SK-N-SH (cell line): ENCODE measurements around the gene DNAH10. TPM values are rescaled to one million over a fixed set of nuclear protein-coding genes. Genes with fewer than 3 reads are reported as not detected.

Experiments
- CTCF ChIA-PET: fragments of 300-600, 350-600 bp; formaldehyde crosslinking; extraction: SDS; loops from one replicate; lab custom pipeline; 2021; lab: Yijun Ruan, JAX
- POLR2A ChIA-PET: fragments of 350-600 bp; sonication (Branson Sonifier 250); formaldehyde crosslinking; extraction: SDS; loops from one replicate; lab custom pipeline; 2020; ENCODE audit warnings: antibody characterized with exemption, inconsistent platforms; lab: Yijun Ruan, JAX
- DNase-seq: peaks from one replicate; pipeline ENCODE4 v3.0.0; 2012
- H2AFZ ChIP-seq: fragments of 200-600 bp; sonication (generic); 2 replicates; pipeline ENCODE4 v1.8.1; 2016; ENCODE audit warnings: antibody characterized with exemption, mild to moderate bottlenecking, low read depth
- H3F3A ChIP-seq: fragments of 200-600 bp; sonication (generic); replicated peaks from 2 replicates; pipeline ENCODE3; 2016; ENCODE audit warnings: antibody characterized with exemption, mild to moderate bottlenecking; ENCODE audit not compliant: insufficient read depth
- H3K27ac ChIP-seq, 2 experiments: fragments of 200-500 bp in 1 of 2; fragments of 200-600 bp in 1 of 2; sonication (Bioruptor generic) in 1 of 2; sonication (generic), shearing (Covaris generic) in 1 of 2; 2 replicates each; pipeline versions ENCODE4 v1.5.1 to v1.6.1; 2014 to 2016; ENCODE audit warnings: low read depth in 2 of 2, inconsistent platforms in 1 of 2, low read length in 1 of 2, mild to moderate bottlenecking in 1 of 2, mixed read lengths in 1 of 2
- H3K27me3 ChIP-seq: fragments of 200-600 bp; sonication (generic), shearing (Covaris generic); 2 replicates; pipeline ENCODE4 v1.6.1; 2016; ENCODE audit warnings: mixed run types; ENCODE audit not compliant: insufficient read depth
- H3K36me3 ChIP-seq, 2 experiments: fragments of 200-500 bp in 1 of 2; fragments of 200-600 bp in 1 of 2; sonication (Bioruptor generic) in 1 of 2; sonication (generic) in 1 of 2; replicated peaks in 1 of 2; 2 replicates each; pipeline versions ENCODE3 to v1.5.1; 2014 to 2016; ENCODE audit warnings: low read length in 1 of 2, mild to moderate bottlenecking in 1 of 2; ENCODE audit not compliant: insufficient read depth in 2 of 2, control insufficient read depth in 1 of 2
- H3K4me1 ChIP-seq, 2 experiments: fragments of 200-500 bp in 1 of 2; fragments of 200-600 bp in 1 of 2; sonication (Bioruptor generic) in 1 of 2; sonication (generic), shearing (Covaris generic) in 1 of 2; 2 replicates each; pipeline versions ENCODE4 v1.5.1 to v1.6.1; 2014 to 2016; ENCODE audit warnings: low read depth in 1 of 2, low read length in 1 of 2, mixed run types in 1 of 2; ENCODE audit not compliant: insufficient read depth in 2 of 2, control insufficient read depth in 1 of 2
- H3K4me2 ChIP-seq: fragments of 200-600 bp; sonication (generic), shearing (Covaris generic); 2 replicates; pipeline ENCODE4 v1.6.1; 2017; ENCODE audit warnings: mixed run types
- H3K4me3 ChIP-seq, 2 experiments: fragments of 200-500 bp in 1 of 2; fragments of 200-600 bp in 1 of 2; sonication (Bioruptor generic) in 1 of 2; sonication (generic), shearing (Covaris generic) in 1 of 2; 2 replicates each; pipeline versions ENCODE4 v1.5.1 to v1.8.1; 2014 to 2016; ENCODE audit warnings: low read depth in 2 of 2, inconsistent platforms in 1 of 2, low read length in 1 of 2, mild to moderate bottlenecking in 1 of 2, mixed read lengths in 1 of 2, moderate library complexity in 1 of 2
- H3K79me2 ChIP-seq: fragments of 200-600 bp; sonication (generic); 2 replicates; pipeline ENCODE4 v1.8.1; 2017; ENCODE audit warnings: mild to moderate bottlenecking; ENCODE audit not compliant: insufficient read depth
- H3K9ac ChIP-seq: fragments of 200-600 bp; sonication (generic); 2 replicates; pipeline ENCODE4 v1.6.1; 2017; ENCODE audit warnings: mixed run types
- H3K9me2 ChIP-seq: fragments of 200-600 bp; sonication (generic); 2 replicates; pipeline ENCODE4 v1.6.1; 2017; ENCODE audit warnings: mixed run types
- H3K9me3 ChIP-seq: fragments of 200-600 bp; sonication (generic); 2 replicates; pipeline ENCODE4 v1.6.1; 2017; ENCODE audit warnings: mixed run types, mild to moderate bottlenecking, moderate library complexity
- H4K20me1 ChIP-seq: fragments of 200-600 bp; sonication (generic); 2 replicates; pipeline ENCODE4 v1.6.1; 2017; ENCODE audit warnings: mild to moderate bottlenecking, mixed run types; ENCODE audit not compliant: insufficient read depth
- CHD2 ChIP-seq: fragments of 150-350 bp; IDR thresholded peaks from 2 replicates; pipeline ENCODE4 v1.6.1; 2018; ENCODE audit warnings: low read length; ENCODE audit not compliant: partially characterized antibody
- CTCF ChIP-seq: fragments of 200-600 bp; sonication (generic); IDR thresholded peaks from 2 replicates; pipeline ENCODE4 v1.6.1; 2017; ENCODE audit warnings: antibody characterized with exemption, mild to moderate bottlenecking, moderate library complexity
- ELF1 ChIP-seq: IDR thresholded peaks from 2 replicates; pipeline ENCODE4 v1.4.0; 2012
- EP300 ChIP-seq, 2 experiments: IDR thresholded peaks; 2 replicates each; pipeline versions ENCODE4 v1.4.0 to v1.6.1; 2012; ENCODE audit warnings: borderline replicate concordance in 1 of 2, low read depth in 1 of 2, low read length in 1 of 2
- EZH2phosphoT487 ChIP-seq: fragments of 200-600 bp; sonication (generic); IDR thresholded peaks from 2 replicates; pipeline ENCODE4 v1.6.1; 2017; ENCODE audit warnings: low read depth, mixed run types, mild to moderate bottlenecking, antibody characterized with exemption, moderate library complexity, borderline replicate concordance
- FOXM1 ChIP-seq: IDR thresholded peaks from 2 replicates; pipeline ENCODE4 v1.4.0; 2012; ENCODE audit warnings: low read depth, mild to moderate bottlenecking
- GATA2 ChIP-seq: sonication (generic); formaldehyde crosslinking; IDR thresholded peaks from 2 replicates; pipeline ENCODE4 v1.5.0; 2020; ENCODE audit warnings: mild to moderate bottlenecking, missing genetic modification reagents
- IRF3 ChIP-seq: fragments of 150-350 bp; IDR thresholded peaks from 2 replicates; pipeline ENCODE4 v1.6.1; 2016; ENCODE audit warnings: mild to moderate bottlenecking, low read depth, low read length
- MEF2A ChIP-seq: IDR thresholded peaks from 2 replicates; pipeline ENCODE4 v1.4.0; 2012; ENCODE audit warnings: low read depth, borderline replicate concordance
- NRF1 ChIP-seq: IDR thresholded peaks from 2 replicates; pipeline ENCODE4 v1.6.1; 2012; ENCODE audit warnings: low read depth, mild to moderate bottlenecking, low read length
- POLR2AphosphoS5 ChIP-seq: IDR thresholded peaks from 2 replicates; pipeline ENCODE4 v1.6.1; 2012; ENCODE audit warnings: low read depth, low read length
- RFX5 ChIP-seq: IDR thresholded peaks from 2 replicates; pipeline ENCODE4 v1.6.1; 2012; ENCODE audit warnings: mild to moderate bottlenecking, improper control_type of control experiment, low read length
- RXRA ChIP-seq: IDR thresholded peaks from 2 replicates; pipeline ENCODE4 v1.4.0; 2012; ENCODE audit warnings: low read depth, mild to moderate bottlenecking, borderline replicate concordance
- SIN3A ChIP-seq: IDR thresholded peaks from 2 replicates; pipeline ENCODE4 v1.6.1; 2012; ENCODE audit warnings: low read depth, mild to moderate bottlenecking, low read length, moderate library complexity, borderline replicate concordance
- SMC3 ChIP-seq: IDR thresholded peaks from 2 replicates; pipeline ENCODE4 v1.6.1; 2012; ENCODE audit warnings: low read depth, low read length, improper control_type of control experiment
- TAF1 ChIP-seq: IDR thresholded peaks from 2 replicates; pipeline ENCODE4 v1.6.1; 2012; ENCODE audit warnings: low read depth, mild to moderate bottlenecking, low read length, moderate library complexity, borderline replicate concordance
- ZBTB33 ChIP-seq: IDR thresholded peaks from 2 replicates; pipeline ENCODE4 v1.4.0; 2012; ENCODE audit warnings: low read depth, borderline replicate concordance
- WGBS: methylation state at CpG from one replicate; pipeline ENCODE4 v1.1.6; 2017; ENCODE audit warnings: low lambda C conversion rate; 5-methylcytosine and 5-hydroxymethylcytosine counted together
- polyA plus RNA-seq, 3 experiments: library from polyadenylated mRNA; depleted of rRNA; stranded (reverse); fragments of >200 nt; gene quantifications; 2 replicates each; pipeline ENCODE4 v1.2.3, GENCODE V29; 2012
- TF ChIP-seq, protein P1 (sequence below): IDR thresholded peaks from 2 replicates; pipeline ENCODE4; 2012
- TF ChIP-seq, protein P2 (sequence below): IDR thresholded peaks from 2 replicates; pipeline ENCODE4 v1.4.0; 2012; ENCODE audit warnings: low read depth

Gene DNAH10
- polyA plus RNA-seq, 1 of the 3 experiments (the other 2 are of a cell fraction): 0.13 TPM

DNA sequence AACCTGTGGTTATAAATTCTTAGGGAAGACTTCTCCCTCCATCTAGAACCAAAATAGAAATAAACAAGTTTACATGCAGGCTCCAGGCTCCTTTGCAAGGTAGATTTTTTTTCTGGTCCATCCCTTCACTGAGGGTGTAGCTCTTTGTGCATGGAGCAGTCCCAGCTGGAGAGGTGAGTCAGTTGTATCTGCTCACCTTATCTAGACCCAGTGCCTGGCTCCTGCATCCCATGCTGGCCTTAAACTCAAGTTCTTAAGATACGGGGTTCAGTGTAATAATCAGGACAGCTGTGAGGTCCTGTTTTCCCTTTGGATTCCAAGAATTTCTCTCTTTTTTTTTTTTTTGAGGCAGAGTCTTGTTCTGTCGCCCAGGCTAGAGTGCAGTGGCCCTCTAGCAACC is 35.1 kb upstream of the DNAH10 start:
- no peak for DNase-seq
- ChIA-PET CTCF (interaction anchor here (0.7 kb wide), 1 partner anchor 197 kb away, joined by 4 read pairs; no protein-coding TSS in a partner anchor), POLR2A (no interaction called here)
- Histone ChIP-seq H3K27me3 (no peaks in the 10 kb centered on the region), H3K4me1 (no peaks in the 10 kb centered on the region), H3K4me2 (no peak overlapping the region), H4K20me1 (no peaks in the 10 kb centered on the region), H3K9me2 (no peaks in the 10 kb centered on the region), H3K9ac (no peak overlapping the region), H3K9me3 (no peaks in the 10 kb centered on the region), H3K79me2 (no peaks in the 10 kb centered on the region), H3K27ac (no peak overlapping the region), H3F3A (no peaks in the 10 kb centered on the region), H3K4me3 (no peak overlapping the region), H2AFZ (no peak overlapping the region), H3K36me3 (peaks cover 41 to 51% of the 10 kb centered on the region in 2 experiments)
- WGBS: 100% methylated on average over 2 of the region's 2 CpGs
- TF ChIP-seq POLR2AphosphoS5 (no peak), TAF1 (no peak), RXRA (no peak), SIN3A (no peak), MEF2A (no peak), NRF1 (no peak), CHD2 (no peak), IRF3 (no peak), ZBTB33 (no peak)

DNA sequence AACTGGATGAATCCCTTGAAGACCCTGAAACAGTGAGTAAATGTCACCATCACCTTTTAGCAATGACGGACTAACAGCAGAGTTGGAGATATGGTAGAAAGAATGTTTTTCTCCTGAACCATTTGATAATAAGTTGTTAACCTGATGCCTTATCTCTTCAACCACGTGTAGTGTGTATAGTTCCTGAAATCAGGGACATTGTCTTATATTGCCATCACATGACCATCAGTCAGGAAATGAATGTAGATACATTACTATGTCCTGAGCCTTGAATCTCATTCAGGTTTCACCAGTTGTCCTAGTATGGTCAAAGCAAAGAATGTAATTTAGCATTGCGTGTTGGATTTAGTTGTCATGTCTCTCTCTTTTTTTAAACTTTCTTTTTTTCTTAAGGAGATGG is 34.2 kb upstream of the DNAH10 start:
- CTCF ChIA-PET: no interaction called here
- 75% methylated on average over 3 of the region's 3 CpGs for WGBS
- no peak overlapping the region for H3K9ac ChIP-seq

More for the DNA sequence above, 34.2 kb upstream of the DNAH10 start:
- POLR2A ChIA-PET: no interaction called here
- Histone ChIP-seq H3K9me3 (no peaks in the 10 kb centered on the region), H3K4me3 (no peak overlapping the region), H3K27ac (no peak overlapping the region), H3K4me2 (no peak overlapping the region), H3K9me2 (no peaks in the 10 kb centered on the region), H4K20me1 (no peaks in the 10 kb centered on the region), H3K4me1 (no peaks in the 10 kb centered on the region), H3K36me3 (peaks cover 40 to 49% of the 10 kb centered on the region in 2 experiments), H3K79me2 (no peaks in the 10 kb centered on the region), H2AFZ (no peak overlapping the region), H3F3A (no peaks in the 10 kb centered on the region), H3K27me3 (no peaks in the 10 kb centered on the region)
- TF ChIP-seq GATA2 (no peak), FOXM1 (no peak), EZH2phosphoT487 (no peak), SMC3 (no peak), CTCF (no peak), ELF1 (no peak), EP300 (IDR thresholded peaks at IDR 0.05; ENCODE audit: borderline replicate concordance in 1 of 2, low read depth in 1 of 2, low read length in 1 of 2) (no peak), RFX5 (no peak)
- TF ChIP-seq, protein P1, sequence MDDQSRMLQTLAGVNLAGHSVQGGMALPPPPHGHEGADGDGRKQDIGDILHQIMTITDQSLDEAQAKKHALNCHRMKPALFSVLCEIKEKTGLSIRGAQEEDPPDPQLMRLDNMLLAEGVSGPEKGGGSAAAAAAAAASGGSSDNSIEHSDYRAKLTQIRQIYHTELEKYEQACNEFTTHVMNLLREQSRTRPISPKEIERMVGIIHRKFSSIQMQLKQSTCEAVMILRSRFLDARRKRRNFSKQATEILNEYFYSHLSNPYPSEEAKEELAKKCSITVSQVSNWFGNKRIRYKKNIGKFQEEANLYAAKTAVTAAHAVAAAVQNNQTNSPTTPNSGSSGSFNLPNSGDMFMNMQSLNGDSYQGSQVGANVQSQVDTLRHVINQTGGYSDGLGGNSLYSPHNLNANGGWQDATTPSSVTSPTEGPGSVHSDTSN: no peak
- TF ChIP-seq, protein P2, sequence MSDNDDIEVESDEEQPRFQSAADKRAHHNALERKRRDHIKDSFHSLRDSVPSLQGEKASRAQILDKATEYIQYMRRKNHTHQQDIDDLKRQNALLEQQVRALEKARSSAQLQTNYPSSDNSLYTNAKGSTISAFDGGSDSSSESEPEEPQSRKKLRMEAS: no peak
- DNase-seq: no peak
